ENCODE measurements around the gene KRT2.

KRT2 gene

DNA sequence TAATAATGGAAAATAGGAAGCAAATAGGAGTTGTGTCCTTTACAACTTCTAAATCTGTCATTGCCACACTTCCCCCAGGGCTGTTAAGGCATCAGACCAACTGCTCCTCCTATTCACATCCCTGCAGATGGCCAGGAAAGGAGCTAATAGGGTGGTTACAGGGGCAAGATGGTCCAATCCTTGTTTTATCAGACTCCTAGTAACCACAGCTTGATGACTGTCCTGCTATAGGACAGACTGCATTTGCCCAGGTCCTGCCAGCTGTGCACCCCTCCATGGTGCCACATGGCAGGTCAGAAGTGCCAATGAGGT lies 10.9 kb upstream of the KRT2 start:
- no peaks in the 10 kb centered on the region for H3K27me3 Mint-ChIP-seq
- no peaks in the 10 kb centered on the region for H3K9me3 Mint-ChIP-seq
- H3K27ac Mint-ChIP-seq = no peak overlapping the region
- H3K4me3 Mint-ChIP-seq = no peak overlapping the region
- H3K36me3 Mint-ChIP-seq (ENCODE audit: low read depth) = no peaks in the 10 kb centered on the region
- peaks cover 4% of the 10 kb centered on the region for H3K4me1 Mint-ChIP-seq (ENCODE audit: low read depth)
- DNase-seq = no peak

DNA sequence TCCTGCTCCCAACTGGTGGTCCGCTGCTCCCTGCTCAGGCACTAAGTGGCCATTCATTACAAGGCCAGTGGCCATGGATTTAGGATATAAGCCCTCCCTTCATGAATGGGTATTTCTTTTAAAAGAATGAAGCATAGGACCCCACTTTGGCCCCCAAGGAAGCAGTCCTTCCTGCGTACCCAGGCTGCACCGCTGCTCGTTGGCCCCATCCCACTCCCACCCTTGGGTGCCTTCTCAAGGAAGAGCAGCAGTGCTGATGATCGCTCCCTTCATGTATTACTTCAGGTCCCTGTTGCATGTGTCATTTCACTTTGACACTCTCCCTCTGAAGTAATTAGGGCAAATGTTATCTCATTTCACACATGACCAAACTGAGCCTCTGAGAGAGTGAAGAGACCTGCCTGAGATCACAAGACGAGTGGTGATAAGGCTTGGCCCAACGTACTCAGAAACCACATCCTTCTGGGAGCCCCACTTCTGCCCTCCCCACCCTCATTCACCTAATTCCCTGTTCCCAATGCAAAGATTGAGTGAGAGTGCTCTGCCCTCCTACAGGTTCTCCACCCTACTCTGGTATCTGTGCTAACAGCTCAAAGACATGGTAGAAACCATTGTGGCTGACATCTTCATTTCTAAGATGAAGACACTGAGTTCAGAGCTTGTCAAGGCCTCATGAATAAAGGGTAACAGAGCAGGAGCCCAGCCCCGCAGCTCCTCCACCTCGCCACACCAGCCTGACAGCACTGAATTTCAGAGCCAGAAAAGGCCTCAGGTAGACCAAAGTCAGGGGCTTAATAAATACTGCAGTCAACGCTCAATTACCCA lies 10.3 kb upstream of the KRT2 start:
- Mint-ChIP-seq H3K36me3 (ENCODE audit: low read depth) (no peaks in the 10 kb centered on the region), H3K27me3 (no peaks in the 10 kb centered on the region)

DNA sequence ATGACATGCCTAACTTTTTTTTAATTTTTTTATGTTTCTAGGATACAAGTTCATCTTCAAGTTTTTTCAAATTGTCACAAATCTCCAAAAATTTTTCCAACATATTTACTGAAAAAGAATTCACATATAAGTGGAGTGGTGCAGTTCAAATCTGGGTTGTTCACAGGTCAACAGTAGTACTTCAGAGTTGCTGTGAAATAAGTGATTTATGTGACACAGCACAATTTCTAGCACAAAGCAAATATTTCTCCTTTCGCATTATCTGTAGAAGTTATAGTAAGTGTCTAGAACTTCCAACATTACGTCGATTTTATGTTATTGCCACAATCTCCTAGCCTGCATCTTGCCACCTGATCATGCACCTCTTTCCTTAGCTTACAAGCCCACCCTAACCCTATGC lies 9.7 kb upstream of the KRT2 start:
- no peak for DNase-seq
- no peak overlapping the region for H3K27ac Mint-ChIP-seq
- no peaks in the 10 kb centered on the region for H3K9me3 Mint-ChIP-seq
- H3K4me3 Mint-ChIP-seq = no peak overlapping the region
- H3K27me3 Mint-ChIP-seq = no peaks in the 10 kb centered on the region
- peaks cover 4% of the 10 kb centered on the region for H3K4me1 Mint-ChIP-seq (ENCODE audit: low read depth)
- no peaks in the 10 kb centered on the region for H3K36me3 Mint-ChIP-seq (ENCODE audit: low read depth)

More for the DNA sequence above, 10.3 kb upstream of the KRT2 start:
- Mint-ChIP-seq H3K9me3 (no peaks in the 10 kb centered on the region), H3K4me1 (ENCODE audit: low read depth) (peaks cover 4% of the 10 kb centered on the region), H3K27ac (no peak overlapping the region), H3K4me3 (no peak overlapping the region)
- no peak for DNase-seq

DNA sequence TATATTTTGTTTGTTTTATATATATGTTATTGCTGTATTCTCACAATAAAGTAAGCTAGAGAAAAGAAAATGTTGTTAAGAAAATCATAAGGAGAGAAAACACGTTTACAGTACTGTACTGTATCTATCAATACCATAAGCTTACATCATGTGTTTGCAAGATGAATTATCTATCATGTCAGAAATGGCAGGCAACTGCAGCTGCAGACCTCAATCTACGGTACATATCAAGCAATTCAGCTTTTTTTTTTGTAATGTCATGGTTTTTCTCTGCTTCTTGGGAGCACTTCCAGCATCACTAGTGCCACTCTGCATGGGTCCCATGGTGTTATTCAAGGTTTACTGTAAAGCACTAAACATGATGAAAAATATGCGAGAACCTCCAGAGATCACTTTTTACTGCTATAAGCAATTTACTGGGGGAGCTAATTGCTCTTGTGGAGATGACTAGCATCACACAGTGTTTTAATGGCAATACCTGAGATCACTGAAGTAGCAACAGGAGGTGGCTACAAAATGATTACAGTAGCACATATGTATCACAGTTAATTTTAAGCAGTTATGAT lies 9.0 kb upstream of the KRT2 start:
- no peaks in the 10 kb centered on the region for H3K9me3 Mint-ChIP-seq
- H3K4me3 Mint-ChIP-seq = no peak overlapping the region
- no peak for DNase-seq
- H3K4me1 Mint-ChIP-seq (ENCODE audit: low read depth) = peaks cover 4% of the 10 kb centered on the region
- no peak overlapping the region for H3K27ac Mint-ChIP-seq
- H3K27me3 Mint-ChIP-seq = no peaks in the 10 kb centered on the region
- no peaks in the 10 kb centered on the region for H3K36me3 Mint-ChIP-seq (ENCODE audit: low read depth)

DNA sequence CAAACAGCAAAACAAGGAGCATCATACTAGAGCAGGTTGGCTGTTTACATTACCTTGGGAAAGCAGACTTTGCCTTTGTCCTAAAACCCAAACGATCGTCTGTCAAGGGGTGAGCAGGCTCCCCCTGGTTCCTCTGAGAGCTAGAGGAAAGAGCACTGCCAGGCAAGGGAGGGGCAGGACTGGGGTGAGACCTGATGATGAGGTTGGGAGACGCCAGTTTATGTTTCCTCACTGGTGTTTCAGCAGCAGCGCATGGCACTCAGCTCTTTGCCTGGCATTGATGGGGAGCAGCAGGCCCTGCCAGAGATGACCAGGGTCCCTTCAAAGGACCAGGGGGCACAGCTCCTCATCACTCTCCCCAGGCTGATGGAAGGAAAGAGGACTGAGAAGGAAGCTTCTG lies 7.9 kb upstream of the KRT2 start:
- Mint-ChIP-seq H3K4me3 (no peak overlapping the region), H3K27me3 (no peaks in the 10 kb centered on the region), H3K36me3 (ENCODE audit: low read depth) (no peaks in the 10 kb centered on the region), H3K9me3 (no peaks in the 10 kb centered on the region), H3K27ac (no peak overlapping the region), H3K4me1 (ENCODE audit: low read depth) (peaks cover 8% of the 10 kb centered on the region)
- DNase-seq = no peak

DNA sequence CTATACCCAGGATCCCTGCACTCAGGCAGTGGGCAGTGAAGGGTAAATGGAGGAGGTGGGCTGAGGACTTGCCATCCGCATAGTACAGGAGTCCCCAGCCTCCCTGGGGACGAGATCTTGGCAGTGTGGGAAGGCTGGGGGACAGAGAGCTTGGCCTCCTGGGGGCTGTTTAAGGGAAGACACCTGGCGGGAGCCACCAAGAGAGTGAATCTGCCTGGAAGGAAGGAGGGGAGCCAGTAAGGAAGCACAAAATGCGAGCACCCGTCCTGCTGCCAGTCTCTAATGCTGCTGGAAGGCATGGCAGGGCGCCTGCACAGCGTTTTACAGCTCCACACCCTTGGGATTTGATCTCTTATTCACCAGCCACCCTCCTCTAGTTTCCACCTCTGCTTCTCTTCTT lies 7.4 kb upstream of the KRT2 start:
- no peaks in the 10 kb centered on the region for H3K36me3 Mint-ChIP-seq (ENCODE audit: low read depth)
- DNase-seq = no peak
- H3K4me3 Mint-ChIP-seq = no peak overlapping the region
- H3K27ac Mint-ChIP-seq = no peak overlapping the region
- peaks cover 8% of the 10 kb centered on the region for H3K4me1 Mint-ChIP-seq (ENCODE audit: low read depth)
- H3K27me3 Mint-ChIP-seq = no peaks in the 10 kb centered on the region
- H3K9me3 Mint-ChIP-seq = no peaks in the 10 kb centered on the region

DNA sequence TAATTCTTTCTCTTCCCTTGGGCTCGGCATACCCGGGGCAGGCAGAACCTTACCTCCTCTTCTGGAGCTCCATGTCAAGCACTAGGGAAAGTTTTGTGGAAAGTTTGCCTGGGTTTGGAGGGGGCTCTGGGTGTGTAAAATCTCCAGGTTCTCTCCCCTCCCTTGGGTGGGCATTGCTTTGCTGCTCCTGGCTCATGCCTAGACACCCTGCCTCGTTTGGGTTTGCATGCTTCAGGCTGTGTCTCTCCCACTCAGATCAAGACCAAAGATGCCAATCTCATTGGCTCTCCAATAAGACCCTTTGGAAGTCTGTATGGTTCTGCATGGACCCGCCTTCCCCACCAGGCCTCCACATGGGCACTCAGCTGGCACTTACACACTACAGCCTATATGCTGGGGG lies 6.2 kb upstream of the KRT2 start:
- peaks cover 8% of the 10 kb centered on the region for H3K4me1 Mint-ChIP-seq (ENCODE audit: low read depth)
- H3K36me3 Mint-ChIP-seq (ENCODE audit: low read depth) = no peaks in the 10 kb centered on the region
- DNase-seq = no peak
- H3K9me3 Mint-ChIP-seq = no peaks in the 10 kb centered on the region
- H3K27me3 Mint-ChIP-seq = no peaks in the 10 kb centered on the region
- no peak overlapping the region for H3K27ac Mint-ChIP-seq
- no peak overlapping the region for H3K4me3 Mint-ChIP-seq

DNA sequence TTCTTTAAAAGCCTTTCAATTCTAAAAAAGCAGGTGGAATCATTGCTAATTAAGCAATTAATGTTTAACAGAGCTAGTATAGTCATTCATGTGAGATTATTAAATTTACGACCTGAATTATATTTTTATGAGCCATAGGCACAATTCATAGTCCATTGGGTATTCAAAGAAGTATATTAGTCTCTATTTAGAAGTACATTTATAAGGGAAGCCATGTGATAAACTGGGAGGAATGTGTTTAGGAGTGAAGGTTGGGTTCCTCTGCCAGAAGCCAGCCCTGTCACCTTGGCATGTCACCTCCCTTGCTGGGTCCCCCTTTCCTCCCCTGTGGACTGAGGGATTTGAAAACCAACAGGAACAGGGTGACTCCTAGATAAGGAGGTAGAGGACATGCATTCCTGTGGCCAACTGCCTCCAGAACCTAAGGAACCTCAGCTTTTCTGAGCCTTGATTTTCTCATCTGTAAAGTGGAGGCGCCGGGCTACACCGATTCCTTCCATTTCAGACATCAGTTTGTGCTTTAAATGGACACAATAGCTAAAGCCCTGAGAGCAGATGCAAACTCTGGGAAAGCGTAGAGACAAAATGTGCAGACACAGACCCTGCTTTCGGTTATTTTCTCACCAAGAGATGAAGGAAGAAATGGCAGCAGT lies 5.4 kb upstream of the KRT2 start:
- H3K9me3 Mint-ChIP-seq = no peaks in the 10 kb centered on the region
- DNase-seq = no peak
- no peak overlapping the region for H3K4me3 Mint-ChIP-seq
- no peaks in the 10 kb centered on the region for H3K27me3 Mint-ChIP-seq
- no peak overlapping the region for H3K27ac Mint-ChIP-seq
- H3K36me3 Mint-ChIP-seq (ENCODE audit: low read depth) = no peaks in the 10 kb centered on the region
- peaks cover 7% of the 10 kb centered on the region for H3K4me1 Mint-ChIP-seq (ENCODE audit: low read depth)

DNA sequence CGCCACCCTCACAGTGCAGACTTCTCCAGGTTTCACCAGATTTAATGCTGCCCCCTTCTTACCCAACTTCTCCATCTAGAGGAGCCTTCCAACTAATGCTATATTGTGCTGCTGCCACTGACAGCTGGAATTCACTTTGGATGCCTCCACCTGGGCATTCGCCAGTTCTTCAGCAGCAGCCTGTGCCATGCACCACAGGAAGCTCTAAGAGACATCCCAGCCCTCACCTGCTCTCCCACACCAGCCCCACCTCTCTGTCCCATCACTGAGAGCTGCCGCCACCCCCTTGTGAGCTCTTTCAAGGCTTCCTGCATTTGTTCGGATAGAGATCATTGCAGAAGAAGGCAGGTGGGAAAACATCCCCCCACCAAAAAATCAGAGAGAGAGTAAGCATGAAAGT lies 4.6 kb upstream of the KRT2 start:
- no peak overlapping the region for H3K4me3 Mint-ChIP-seq
- no peak for DNase-seq
- no peaks in the 10 kb centered on the region for H3K27me3 Mint-ChIP-seq
- no peaks in the 10 kb centered on the region for H3K9me3 Mint-ChIP-seq
- peaks cover 4% of the 10 kb centered on the region for H3K4me1 Mint-ChIP-seq (ENCODE audit: low read depth)
- H3K36me3 Mint-ChIP-seq (ENCODE audit: low read depth) = no peaks in the 10 kb centered on the region
- H3K27ac Mint-ChIP-seq = no peak overlapping the region

DNA sequence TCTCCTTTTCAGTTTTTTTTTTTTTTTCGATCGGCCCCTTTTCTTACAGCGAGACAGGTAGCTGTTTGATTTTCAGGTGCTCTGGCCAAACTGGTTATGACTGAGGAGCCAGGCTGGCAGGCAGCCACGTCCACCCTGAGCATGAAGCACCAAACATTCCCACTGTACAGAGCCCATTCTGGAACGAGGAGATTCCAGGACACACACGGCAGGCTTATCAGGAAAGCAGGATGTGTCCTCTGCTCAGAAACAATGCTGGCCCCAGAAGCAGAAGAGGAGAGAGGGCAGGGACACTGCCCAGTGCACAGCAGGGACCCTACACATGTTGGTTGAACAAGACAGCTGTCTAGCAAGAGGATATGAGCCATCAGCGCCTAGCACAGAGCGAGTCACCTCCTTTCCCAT lies 3.7 kb upstream of the KRT2 start:
- no peaks in the 10 kb centered on the region for H3K36me3 Mint-ChIP-seq (ENCODE audit: low read depth)
- no peaks in the 10 kb centered on the region for H3K27me3 Mint-ChIP-seq

DNA sequence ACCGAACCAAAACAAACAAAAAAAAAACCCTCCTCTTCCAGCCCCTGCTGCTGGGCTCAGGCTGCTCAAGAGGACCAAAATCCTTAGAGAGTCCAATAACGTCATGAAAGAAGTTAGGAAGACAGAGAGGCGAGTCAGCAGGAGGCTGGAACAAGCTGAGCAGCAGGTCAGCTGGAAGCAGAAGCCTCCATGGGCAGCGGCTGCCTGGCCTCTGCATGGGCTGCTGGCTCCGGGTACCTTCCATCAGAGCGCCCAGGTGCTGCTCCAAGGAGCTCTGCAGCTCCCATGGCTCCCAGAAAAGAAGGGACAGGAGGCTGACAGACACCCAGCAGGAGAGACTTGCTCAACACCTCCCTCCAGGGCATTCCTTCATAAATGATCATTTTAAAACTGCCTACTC lies 3.2 kb upstream of the KRT2 start:
- Mint-ChIP-seq H3K4me3 (no peak overlapping the region), H3K36me3 (ENCODE audit: low read depth) (no peaks in the 10 kb centered on the region), H3K27me3 (no peaks in the 10 kb centered on the region), H3K27ac (no peak overlapping the region), H3K4me1 (ENCODE audit: low read depth) (peaks cover 4% of the 10 kb centered on the region), H3K9me3 (no peaks in the 10 kb centered on the region)
- no peak for DNase-seq

More for the DNA sequence above, 3.7 kb upstream of the KRT2 start:
- H3K27ac Mint-ChIP-seq = no peak overlapping the region
- H3K4me3 Mint-ChIP-seq = no peak overlapping the region
- no peaks in the 10 kb centered on the region for H3K9me3 Mint-ChIP-seq
- no peak for DNase-seq
- H3K4me1 Mint-ChIP-seq (ENCODE audit: low read depth) = peaks cover 4% of the 10 kb centered on the region

DNA sequence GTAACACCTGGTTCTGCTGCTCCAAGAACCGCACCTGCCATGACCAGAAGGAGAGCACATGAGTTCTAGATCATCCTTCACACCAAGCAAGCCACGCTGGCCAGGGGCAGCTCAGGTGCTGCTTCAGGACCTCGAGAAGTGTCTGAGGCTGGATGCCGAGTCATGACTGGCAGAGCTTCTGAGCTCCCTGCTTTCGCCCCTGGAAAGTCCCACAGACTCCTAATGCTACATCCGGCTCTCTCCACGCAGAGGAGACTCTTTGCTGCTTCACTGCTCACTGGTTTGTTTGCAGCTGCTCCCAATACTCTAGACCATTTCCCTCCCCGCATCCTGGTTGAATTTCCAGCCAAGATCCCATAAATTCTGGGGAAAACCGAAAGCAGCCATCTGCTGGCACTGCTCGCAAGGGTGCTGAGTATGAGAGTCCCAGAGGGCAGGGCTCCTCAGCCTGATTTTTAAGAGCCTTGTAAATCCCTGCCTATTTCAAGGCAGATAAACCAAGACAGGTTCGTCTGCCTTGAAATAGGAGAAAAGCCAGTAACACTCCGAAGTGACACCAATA lies 1.4 kb downstream of the KRT2 start:
- Mint-ChIP-seq H3K27ac (no peak overlapping the region), H3K4me1 (ENCODE audit: low read depth) (peaks cover 38% of the 10 kb centered on the region), H3K4me3 (no peak overlapping the region), H3K36me3 (ENCODE audit: low read depth) (no peaks in the 10 kb centered on the region), H3K9me3 (no peaks in the 10 kb centered on the region), H3K27me3 (no peaks in the 10 kb centered on the region)
- no peak for DNase-seq

DNA sequence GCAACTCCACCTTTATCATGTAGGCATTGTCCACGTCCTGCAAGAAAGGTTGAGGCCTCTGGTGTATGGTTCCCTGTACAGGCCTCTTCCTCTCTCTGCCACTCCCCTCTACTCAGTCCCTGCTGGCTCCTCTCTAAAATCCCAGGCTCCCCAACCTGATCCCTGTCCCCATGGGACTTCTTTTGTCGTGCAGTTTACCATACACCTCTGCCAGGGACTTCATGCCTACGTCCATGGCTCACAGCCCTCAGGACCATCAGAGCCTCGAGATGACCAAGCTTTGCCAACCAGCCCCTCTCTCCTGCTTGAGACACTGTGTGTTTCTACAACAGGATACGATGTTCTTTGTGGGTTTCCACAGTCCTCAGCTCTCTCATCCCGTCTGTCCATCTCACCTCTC lies 2.9 kb downstream of the KRT2 start:
- Mint-ChIP-seq H3K27ac (no peak overlapping the region), H3K4me1 (ENCODE audit: low read depth) (peaks cover 52% of the 10 kb centered on the region), H3K36me3 (ENCODE audit: low read depth) (no peaks in the 10 kb centered on the region), H3K27me3 (no peaks in the 10 kb centered on the region), H3K4me3 (no peak overlapping the region), H3K9me3 (no peaks in the 10 kb centered on the region)
- no peak for DNase-seq

DNA sequence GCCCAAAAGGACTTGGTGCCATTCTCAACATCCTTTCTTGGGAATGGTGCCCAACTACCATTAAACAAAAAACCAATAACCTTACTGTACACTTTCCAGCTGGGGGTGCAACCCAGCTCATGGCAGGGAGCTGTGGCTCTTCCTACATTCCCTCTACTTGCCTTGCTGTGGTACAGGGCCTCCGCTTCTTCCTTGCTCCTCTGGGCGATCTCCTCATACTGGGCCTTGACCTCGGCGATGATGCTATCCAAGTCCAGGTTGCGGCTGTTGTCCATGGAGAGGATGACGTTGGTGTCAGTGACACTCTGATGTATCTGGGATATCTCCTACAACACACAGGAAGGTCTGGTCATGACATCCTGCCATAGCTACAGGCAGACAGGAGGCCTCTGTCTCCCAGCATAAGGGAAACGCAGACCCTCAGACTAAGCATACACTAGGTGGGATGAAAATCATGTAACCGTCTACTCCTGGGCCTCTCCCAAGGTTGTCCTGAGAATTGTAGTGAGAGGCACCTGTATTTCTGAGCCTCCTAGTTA lies 3.9 kb downstream of the KRT2 start:
- Mint-ChIP-seq H3K27ac (no peak overlapping the region), H3K4me3 (no peak overlapping the region), H3K4me1 (ENCODE audit: low read depth) (peaks cover 59% of the 10 kb centered on the region), H3K9me3 (no peaks in the 10 kb centered on the region), H3K27me3 (no peaks in the 10 kb centered on the region), H3K36me3 (ENCODE audit: low read depth) (no peaks in the 10 kb centered on the region)
- no peak for DNase-seq

DNA sequence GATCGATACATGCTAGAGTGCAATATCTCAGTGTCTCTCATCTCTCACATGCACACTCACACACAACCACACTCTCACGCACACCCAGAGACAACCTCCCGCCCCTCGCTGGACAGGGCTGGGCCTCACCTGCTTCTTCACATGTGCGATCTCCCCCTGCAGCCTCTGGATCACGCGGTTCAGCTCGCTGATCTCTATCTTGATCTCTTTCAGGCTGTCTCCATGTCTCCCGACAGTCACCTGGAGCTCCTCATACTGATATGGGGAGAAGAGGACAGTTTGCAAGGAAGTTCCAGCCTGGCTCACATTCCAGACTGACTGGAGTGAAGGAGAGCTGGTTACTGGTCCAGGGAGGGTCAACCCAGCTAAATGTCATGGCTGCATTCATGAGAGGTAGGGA lies 4.4 kb downstream of the KRT2 start:
- Mint-ChIP-seq H3K27ac (no peak overlapping the region), H3K36me3 (ENCODE audit: low read depth) (no peaks in the 10 kb centered on the region), H3K9me3 (no peaks in the 10 kb centered on the region), H3K4me3 (no peak overlapping the region), H3K4me1 (ENCODE audit: low read depth) (peaks cover 62% of the 10 kb centered on the region), H3K27me3 (no peaks in the 10 kb centered on the region)
- DNase-seq = no peak
